ENCODE data around the gene CWC15. TPM values are rescaled to one million over a fixed set of nuclear protein-coding genes. Genes with fewer than 3 reads are reported as not detected.

The CWC15 gene
- total and polyA plus RNA-seq, 2 donors (not counting 3 experiments of a cell fraction or from before 2014, with no cell fraction given) = 16.9 to 72.0 TPM

DNA sequence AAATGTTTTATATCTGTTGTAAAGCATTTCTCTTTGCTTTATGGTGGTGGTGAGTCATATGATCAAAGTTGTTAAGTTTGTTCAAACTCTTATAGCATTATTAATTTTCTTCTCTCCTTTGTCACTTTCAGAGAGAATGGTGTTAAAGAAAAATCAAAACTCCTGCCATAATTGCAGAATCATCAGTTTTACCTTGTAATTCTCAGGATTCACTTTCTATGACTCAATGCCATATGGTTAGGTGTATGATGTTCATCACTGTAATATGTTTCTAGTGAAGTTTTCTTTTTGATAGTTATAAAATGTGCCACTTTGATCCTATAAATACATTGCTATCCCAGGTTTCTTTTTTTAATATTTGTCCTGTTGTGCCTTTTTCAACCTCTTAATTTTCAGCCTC, 38.0 kb upstream of the CWC15 start:
- Histone ChIP-seq H3K9ac (replicated peaks; ENCODE audit: extremely low read depth, insufficient read depth, low read length) (no peak overlapping the region), H3K4me1 (ENCODE audit: control insufficient read depth, extremely low read depth, insufficient read depth, low read length) (no peaks in the 10 kb centered on the region), H2AFZ (ENCODE audit: low read depth, low read length) (no peak overlapping the region), H4K20me1 (replicated peaks; ENCODE audit: control insufficient read depth, extremely low read depth, insufficient read depth, low read length) (no peaks in the 10 kb centered on the region), H3K9me3 (replicated peaks; ENCODE audit: control insufficient read depth, insufficient read depth, low read length) (no peaks in the 10 kb centered on the region), H3K27me3 (ENCODE audit: control insufficient read depth in 2 of 2, insufficient read depth in 2 of 2, low read length in 2 of 2) (no peaks in the 10 kb centered on the region), H3K79me2 (ENCODE audit: control insufficient read depth, insufficient read depth, low read length) (no peaks in the 10 kb centered on the region), H3K27ac (ENCODE audit: insufficient read depth, low read depth, low read length) (no peak overlapping the region), H3K4me2 (ENCODE audit: insufficient read depth, low read length) (no peak overlapping the region), H3K36me3 (ENCODE audit: control insufficient read depth in 2 of 2, extremely low read depth in 1 of 2, insufficient read depth in 2 of 2, low read length in 2 of 2) (no peaks in the 10 kb centered on the region), H3K9me1 (replicated peaks; ENCODE audit: control insufficient read depth, extremely low read depth, insufficient read depth, low read length) (no peaks in the 10 kb centered on the region), H3K4me3 (replicated peaks in 1 of 3; ENCODE audit: insufficient read depth in 1 of 3, low read depth in 1 of 3, low read length in 3 of 3) (no peak overlapping the region)
- BruUV-seq (replicated peaks) = no TSS peak
- TF ChIP-seq FOS (IDR thresholded peaks at IDR 0.05; ENCODE audit: borderline replicate concordance, insufficient read depth, low read length) = no peak
- TF ChIP-seq POLR2A (IDR thresholded peaks at IDR 0.05; ENCODE audit: low read depth, low read length) = no peak
- no peak for TF ChIP-seq GATA2 (IDR thresholded peaks at IDR 0.05; ENCODE audit: insufficient read depth, insufficient read length, low read depth, low read length)
- dilution Hi-C loops (cut with MboI; ENCODE audit: extremely low pct_ligation_motif_present, low sequenced_read_pairs) (no loop called here), intact Hi-C loops (cut with micrococcal nuclease) (no loop called here)
- CTCF ChIA-PET = no interaction called here
- POLR2A ChIA-PET = no interaction called here
- DNase-seq (ENCODE audit: low read depth, low spot score) = no peak
- no peak for FAIRE-seq

DNA sequence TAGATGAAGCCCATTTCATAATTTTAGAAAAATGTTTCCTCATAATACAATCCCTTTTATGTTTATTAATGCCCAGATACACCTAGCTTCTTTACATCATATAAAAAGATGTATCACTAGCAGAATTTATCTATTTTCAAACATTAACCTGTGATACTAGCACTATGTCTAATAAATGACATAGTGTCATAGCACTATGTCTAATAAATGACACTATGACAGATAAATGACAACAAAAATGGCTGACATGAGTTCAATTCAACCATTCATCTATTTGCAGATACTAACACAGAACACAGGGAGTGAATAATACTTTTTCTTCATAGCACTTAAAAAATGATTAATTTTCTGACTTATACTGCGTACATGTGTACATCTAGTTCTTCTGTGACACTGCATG, 32.3 kb upstream of the CWC15 start:
- TF ChIP-seq POLR2A (IDR thresholded peaks at IDR 0.05; ENCODE audit: low read depth, low read length) (no peak), FOS (IDR thresholded peaks at IDR 0.05; ENCODE audit: borderline replicate concordance, insufficient read depth, low read length) (no peak), POLR2AphosphoS5 (IDR thresholded peaks at IDR 0.05; ENCODE audit: insufficient read depth, low read depth, low read length) (no peak), GATA2 (IDR thresholded peaks at IDR 0.05; ENCODE audit: insufficient read depth, insufficient read length, low read depth, low read length) (no peak), EZH2 (IDR thresholded peaks at IDR 0.05; ENCODE audit: borderline replicate concordance, low read depth, low read length, severe bottlenecking) (no peak), JUN (IDR thresholded peaks at IDR 0.05; ENCODE audit: borderline replicate concordance, insufficient read depth, insufficient read length, low read depth) (no peak), MYC (IDR thresholded peaks at IDR 0.05; ENCODE audit: low read depth, low read length) (no peak)
- TF ChIP-seq, protein P1, sequence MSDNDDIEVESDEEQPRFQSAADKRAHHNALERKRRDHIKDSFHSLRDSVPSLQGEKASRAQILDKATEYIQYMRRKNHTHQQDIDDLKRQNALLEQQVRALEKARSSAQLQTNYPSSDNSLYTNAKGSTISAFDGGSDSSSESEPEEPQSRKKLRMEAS (IDR thresholded peaks at IDR 0.05; ENCODE audit: insufficient read depth, insufficient read length) = no peak
- TF ChIP-seq, protein P2, sequence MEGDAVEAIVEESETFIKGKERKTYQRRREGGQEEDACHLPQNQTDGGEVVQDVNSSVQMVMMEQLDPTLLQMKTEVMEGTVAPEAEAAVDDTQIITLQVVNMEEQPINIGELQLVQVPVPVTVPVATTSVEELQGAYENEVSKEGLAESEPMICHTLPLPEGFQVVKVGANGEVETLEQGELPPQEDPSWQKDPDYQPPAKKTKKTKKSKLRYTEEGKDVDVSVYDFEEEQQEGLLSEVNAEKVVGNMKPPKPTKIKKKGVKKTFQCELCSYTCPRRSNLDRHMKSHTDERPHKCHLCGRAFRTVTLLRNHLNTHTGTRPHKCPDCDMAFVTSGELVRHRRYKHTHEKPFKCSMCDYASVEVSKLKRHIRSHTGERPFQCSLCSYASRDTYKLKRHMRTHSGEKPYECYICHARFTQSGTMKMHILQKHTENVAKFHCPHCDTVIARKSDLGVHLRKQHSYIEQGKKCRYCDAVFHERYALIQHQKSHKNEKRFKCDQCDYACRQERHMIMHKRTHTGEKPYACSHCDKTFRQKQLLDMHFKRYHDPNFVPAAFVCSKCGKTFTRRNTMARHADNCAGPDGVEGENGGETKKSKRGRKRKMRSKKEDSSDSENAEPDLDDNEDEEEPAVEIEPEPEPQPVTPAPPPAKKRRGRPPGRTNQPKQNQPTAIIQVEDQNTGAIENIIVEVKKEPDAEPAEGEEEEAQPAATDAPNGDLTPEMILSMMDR (IDR thresholded peaks at IDR 0.05; ENCODE audit: extremely low read depth in 1 of 2, insufficient read depth in 1 of 2, low read depth in 1 of 2, low read length in 2 of 2) = no peak
- no peaks in the 10 kb centered on the region for H3K9me3 ChIP-seq (replicated peaks; ENCODE audit: control insufficient read depth, insufficient read depth, low read length)
- H3K27ac ChIP-seq (ENCODE audit: insufficient read depth, low read depth, low read length) = no peak overlapping the region
- dilution Hi-C loops (cut with MboI; ENCODE audit: extremely low pct_ligation_motif_present, low sequenced_read_pairs) (no loop called here), intact Hi-C loops (cut with micrococcal nuclease) (no loop called here)
- H3K36me3 ChIP-seq (ENCODE audit: control insufficient read depth in 2 of 2, extremely low read depth in 1 of 2, insufficient read depth in 2 of 2, low read length in 2 of 2) = no peaks in the 10 kb centered on the region
- no peak overlapping the region for H3K4me3 ChIP-seq (replicated peaks in 1 of 3; ENCODE audit: insufficient read depth in 1 of 3, low read depth in 1 of 3, low read length in 3 of 3)
- no peak overlapping the region for H2AFZ ChIP-seq (ENCODE audit: low read depth, low read length)
- peaks cover 2% of the 10 kb centered on the region for H3K4me1 ChIP-seq (ENCODE audit: control insufficient read depth, extremely low read depth, insufficient read depth, low read length)
- H3K9me1 ChIP-seq (replicated peaks; ENCODE audit: control insufficient read depth, extremely low read depth, insufficient read depth, low read length) = no peaks in the 10 kb centered on the region
- no peaks in the 10 kb centered on the region for H4K20me1 ChIP-seq (replicated peaks; ENCODE audit: control insufficient read depth, extremely low read depth, insufficient read depth, low read length)
- ChIA-PET POLR2A (no interaction called here), CTCF (interaction anchor here (1.2 kb wide), 1 partner anchor 700 kb away, joined by 3 read pairs; no protein-coding TSS in a partner anchor)
- DNase-seq (ENCODE audit: low read depth, low spot score) (no peak), FAIRE-seq (no peak)
- BruUV-seq (replicated peaks) = no TSS peak
- H3K9ac ChIP-seq (replicated peaks; ENCODE audit: extremely low read depth, insufficient read depth, low read length) = no peak overlapping the region
- H3K27me3 ChIP-seq (ENCODE audit: control insufficient read depth in 2 of 2, insufficient read depth in 2 of 2, low read length in 2 of 2) = no peaks in the 10 kb centered on the region
- H3K4me2 ChIP-seq (ENCODE audit: insufficient read depth, low read length) = no peak overlapping the region
- H3K79me2 ChIP-seq (ENCODE audit: control insufficient read depth, insufficient read depth, low read length) = no peaks in the 10 kb centered on the region

All from endothelial cell of umbilical vein (primary cell).